Measurements from ENCODE around the gene VAT1. TPM values are rescaled to one million over a fixed set of nuclear protein-coding genes. Genes with fewer than 3 reads are reported as not detected.

The VAT1 gene
- total RNA-seq, 1 experiment from 2014 or later = 262 TPM

- Histone ChIP-seq H3K18ac (ENCODE audit: insufficient read length, low read depth, low read length) (no peak overlapping the region), H3K4me2 (ENCODE audit: insufficient read depth, insufficient read length, low read length) (no peak overlapping the region), H3K79me1 (ENCODE audit: insufficient read depth, low read depth, low read length, poor library complexity, severe bottlenecking) (no peaks in the 10 kb centered on the region), H3K14ac (ENCODE audit: insufficient read depth, low read length) (no peak overlapping the region), H3K4me1 (ENCODE audit: insufficient read depth, low read length) (no peaks in the 10 kb centered on the region; the same call in 1 of the 2 replicates), H2BK20ac (ENCODE audit: low read depth, low read length, poor library complexity, severe bottlenecking) (no peak overlapping the region), H4K91ac (ENCODE audit: insufficient read length, low read depth, low read length) (no peak overlapping the region), H3K79me2 (ENCODE audit: insufficient read depth, low read length) (no peaks in the 10 kb centered on the region), H2BK5ac (ENCODE audit: insufficient read length, low read length) (no peak overlapping the region), H3K56ac (ENCODE audit: insufficient read length, low read depth, low read length) (no peak overlapping the region), H4K20me1 (ENCODE audit: control insufficient read depth, insufficient read depth, insufficient read length) (no peaks in the 10 kb centered on the region), H2AK5ac (ENCODE audit: insufficient read length, low read length) (no peak overlapping the region), H3K4ac (ENCODE audit: low read depth, low read length) (no peak overlapping the region), H3K23me2 (ENCODE audit: insufficient read length, low read depth, low read length, poor library complexity, severe bottlenecking) (no peaks in the 10 kb centered on the region), H3T11ph (ENCODE audit: low read length) (no peak overlapping the region), H3K9me3 (ENCODE audit: control insufficient read depth, low read depth, low read length) (no peaks in the 10 kb centered on the region), H4K5ac (ENCODE audit: insufficient read length, low read depth, low read length) (no peak overlapping the region), H2AFZ (ENCODE audit: low read length) (no peak overlapping the region), H3K27me3 (ENCODE audit: insufficient read depth, low read length) (no peaks in the 10 kb centered on the region), H3K9ac (ENCODE audit: extremely low read depth, insufficient read length, low read length) (no peak overlapping the region), H2BK120ac (ENCODE audit: low read depth, low read length, poor library complexity, severe bottlenecking) (no peak overlapping the region), H2BK15ac (ENCODE audit: low read depth, low read length) (no peak overlapping the region), H3K27ac (ENCODE audit: insufficient read length, low read depth, low read length) (no peak overlapping the region), H3K23ac (ENCODE audit: insufficient read length, low read depth, low read length) (no peak overlapping the region), H2BK12ac (ENCODE audit: insufficient read length, low read depth, low read length) (no peak overlapping the region), H4K8ac (replicated peaks; ENCODE audit: insufficient read length, low read depth, low read length) (no peak overlapping the region)
- no CpG with 5 or more reads among the region's 8 CpGs for WGBS (ENCODE audit: extremely low coverage, insufficient read length, low lambda C conversion rate)
- no peaks in the 10 kb centered on the region for H3K27me3 Mint-ChIP-seq (ENCODE audit: low read depth)
- no peak for DNase-seq
- H3K4me3 Mint-ChIP-seq = no peak overlapping the region
- H3K36me3 Mint-ChIP-seq (ENCODE audit: insufficient read depth in 1 of 3, low read depth in 3 of 3) = peaks cover 11 to 33% (median 28%) of the 10 kb centered on the region in 3 experiments; a peak in 6 of 7 replicates
- peaks cover 20 to 40% of the 10 kb centered on the region in 2 experiments for H3K4me1 Mint-ChIP-seq
- H3K9me3 Mint-ChIP-seq = no peaks in the 10 kb centered on the region
- no peak for TF ChIP-seq CTCF (conservative IDR thresholded peaks at IDR 0.05)
- peak overlapping the region; percentile 7 to 92 (median 15); a peak in 4 of 7 replicates for H3K27ac Mint-ChIP-seq
These were observed 8.9 kb downstream of the VAT1 start for GRCh38 chr17:43013296-43013695.

Data from H9 (cell line).